NCI-H345 (cell line): ENCODE data around the gene CHN2.

ENCODE experiments used
- DNase-seq: peaks from one replicate; lab custom pipeline; 2025; lab: John Stamatoyannopoulos, UW

CHN2 gene

GRCh38 chr7:29335188-29336083, 140.9 kb downstream of the CHN2 start:
- no peak for DNase-seq

GRCh38 chr7:29337546-29338116, 143.1 kb downstream of the CHN2 start:
- DNase-seq = no peak

GRCh38 chr7:29340696-29341095, 146.1 kb downstream of the CHN2 start:
- no peak for DNase-seq

- DNase-seq = no peak
Observed at GRCh38 chr7:29341156-29341555, 146.6 kb downstream of the CHN2 start.

- peak; percentile 22 for DNase-seq
Observed at GRCh38 chr7:29342761-29343160, 148.2 kb downstream of the CHN2 start.

- no peak for DNase-seq
Observed at GRCh38 chr7:29343399-29343798, 148.8 kb downstream of the CHN2 start.

- DNase-seq = no peak
Observed at GRCh38 chr7:29344334-29344978, 149.9 kb downstream of the CHN2 start.

- peak; percentile 25 for DNase-seq
Observed at GRCh38 chr7:29345590-29345989, 151.0 kb downstream of the CHN2 start.

GRCh38 chr7:29346231-29346978, 151.8 kb downstream of the CHN2 start:
- DNase-seq = no peak

- no peak for DNase-seq
Observed at GRCh38 chr7:29349362-29349761, 154.8 kb downstream of the CHN2 start.

GRCh38 chr7:29350351-29350750, 155.8 kb downstream of the CHN2 start:
- DNase-seq = no peak

- DNase-seq = no peak
Observed at GRCh38 chr7:29352041-29352440, 157.5 kb downstream of the CHN2 start.

- no peak for DNase-seq
Observed at GRCh38 chr7:29353810-29354209, 159.2 kb downstream of the CHN2 start.

GRCh38 chr7:29354340-29354739, 159.8 kb downstream of the CHN2 start:
- no peak for DNase-seq

- DNase-seq = no peak
Observed at GRCh38 chr7:29355388-29355787, 160.8 kb downstream of the CHN2 start.

- peak; percentile 25 for DNase-seq
Observed at GRCh38 chr7:29356631-29357030, 162.1 kb downstream of the CHN2 start.

- DNase-seq = no peak
Observed at GRCh38 chr7:29359482-29360093, 165.0 kb downstream of the CHN2 start.

- DNase-seq = no peak
Observed at GRCh38 chr7:29360633-29361625, 166.4 kb downstream of the CHN2 start.

- DNase-seq = no peak
Observed at GRCh38 chr7:29362380-29362779, 167.8 kb downstream of the CHN2 start.

- no peak for DNase-seq
Observed at GRCh38 chr7:29363636-29364425, 169.3 kb downstream of the CHN2 start.
